Ramos (cell line): ENCODE data around the gene ADAMTS19.
"Not testable (repeated sequence)": the region's sequence is repeated elsewhere in the genome, so short reads cannot be mapped to it uniquely, and the experiment has no call there.

Experiments used
- in situ Hi-C: fragments of 300-500 bp; cut with MboI; formaldehyde crosslinking; loops from one replicate; pipeline ENCODE4 v1.14.3; 2022; ENCODE audit warnings: low sequenced_read_pairs; ENCODE audit not compliant: unreplicated experiment

ADAMTS19 gene

GRCh38 chr5:129459777-129460671 lies at the start of gene ADAMTS19:
Gene ADAMTS19, plus strand, starts transcription at chr5:129460298. Its CDS starts 94 bp downstream, at chr5:129460392.
- in situ Hi-C loops = no loop called here

- in situ Hi-C loops = no loop called here
Observed at GRCh38 chr5:129410488-129410887, 49.6 kb upstream of the ADAMTS19 start.

- in situ Hi-C loops = no loop called here
Observed at GRCh38 chr5:129412721-129413120, 47.4 kb upstream of the ADAMTS19 start.

- in situ Hi-C loops = no loop called here
Observed at GRCh38 chr5:129413570-129413969, 46.5 kb upstream of the ADAMTS19 start.

- in situ Hi-C loops = no loop called here
Observed at GRCh38 chr5:129419292-129419691, 40.8 kb upstream of the ADAMTS19 start.

GRCh38 chr5:129425031-129425430 lies 35.1 kb upstream of the ADAMTS19 start:
- in situ Hi-C loops = no loop called here

GRCh38 chr5:129426071-129426470 lies 34.0 kb upstream of the ADAMTS19 start:
- in situ Hi-C loops = no loop called here

- in situ Hi-C loops = not testable (repeated sequence)
Observed at GRCh38 chr5:129428636-129429035, 31.5 kb upstream of the ADAMTS19 start.

GRCh38 chr5:129431406-129431805 lies 28.7 kb upstream of the ADAMTS19 start:
- in situ Hi-C loops = no loop called here

- in situ Hi-C loops = no loop called here
Observed at GRCh38 chr5:129438322-129438721, 21.8 kb upstream of the ADAMTS19 start.

- in situ Hi-C loops = no loop called here
Observed at GRCh38 chr5:129440424-129440823, 19.7 kb upstream of the ADAMTS19 start.

- in situ Hi-C loops = no loop called here
Observed at GRCh38 chr5:129441096-129441495, 19.0 kb upstream of the ADAMTS19 start.

- in situ Hi-C loops = no loop called here
Observed at GRCh38 chr5:129445379-129445778, 14.7 kb upstream of the ADAMTS19 start.

- in situ Hi-C loops = no loop called here
Observed at GRCh38 chr5:129447968-129448367, 12.1 kb upstream of the ADAMTS19 start.

- in situ Hi-C loops = no loop called here
Observed at GRCh38 chr5:129448654-129449053, 11.4 kb upstream of the ADAMTS19 start.

- in situ Hi-C loops = no loop called here
Observed at GRCh38 chr5:129454461-129454860, 5.6 kb upstream of the ADAMTS19 start.

- in situ Hi-C loops = no loop called here
Observed at GRCh38 chr5:129459450-129459776, 685 bp upstream of the ADAMTS19 start.

GRCh38 chr5:129460672-129460935 lies 506 bp downstream of the ADAMTS19 start:
- in situ Hi-C loops = no loop called here

- in situ Hi-C loops = no loop called here
Observed at GRCh38 chr5:129460936-129461710, 1.0 kb downstream of the ADAMTS19 start.

GRCh38 chr5:129461711-129462332 lies 1.7 kb downstream of the ADAMTS19 start:
- in situ Hi-C loops = no loop called here

GRCh38 chr5:129465776-129466344 lies 5.8 kb downstream of the ADAMTS19 start:
- in situ Hi-C loops = no loop called here
